Measurements from ENCODE around the gene ARHGEF25.

The ARHGEF25 gene

GRCh38 chr12:57603815-57604453, 7.3 kb upstream of the ARHGEF25 start:
- no peak for TF ChIP-seq SPI1 (IDR thresholded peaks at IDR 0.05; ENCODE audit: borderline replicate concordance, low read depth)
- no peak for TF ChIP-seq GABPA (IDR thresholded peaks at IDR 0.05; ENCODE audit: low read depth)
- no peak for TF ChIP-seq POLR2AphosphoS5 (IDR thresholded peaks at IDR 0.05; ENCODE audit: low read depth)
- no peak for TF ChIP-seq REST (IDR thresholded peaks at IDR 0.05; ENCODE audit: insufficient replicate concordance, low read depth)
- no peak for TF ChIP-seq CTCF (IDR thresholded peaks at IDR 0.05; ENCODE audit: insufficient read depth, low read length)
- Histone ChIP-seq H3K4me3 (replicated peaks; ENCODE audit: insufficient read depth, low read length) (no peak overlapping the region), H3K27ac (replicated peaks) (no peak overlapping the region)

GRCh38 chr12:57604454-57604991, 6.7 kb upstream of the ARHGEF25 start, which contains the start of gene DTX3:
DTX3 (plus strand) TSS chr12:57604824; CDS start chr12:57606518, 1,694 bp downstream.
- no peak for DNase-seq (ENCODE audit: low read depth in 1 of 2, low spot score in 1 of 2)
- Histone ChIP-seq H3K4me3 (replicated peaks; ENCODE audit: insufficient read depth, low read length) (peak within 1 kb of the TSS; percentile 21), H3K27ac (replicated peaks) (no peak within 1 kb of the TSS), H3K27me3 (ENCODE audit: insufficient read depth, poor library complexity, severe bottlenecking) (peaks cover 31% of the 10 kb centered on the region)
- TF ChIP-seq REST (IDR thresholded peaks at IDR 0.05; ENCODE audit: insufficient replicate concordance, low read depth) (no peak), GABPA (IDR thresholded peaks at IDR 0.05; ENCODE audit: low read depth) (no peak), CTCF (IDR thresholded peaks at IDR 0.05; ENCODE audit: insufficient read depth, low read length) (no peak), POLR2AphosphoS5 (IDR thresholded peaks at IDR 0.05; ENCODE audit: low read depth) (no peak)

More at GRCh38 chr12:57603815-57604453, 7.3 kb upstream of the ARHGEF25 start:
- no peak for DNase-seq (ENCODE audit: low read depth in 1 of 2, low spot score in 1 of 2)
- H3K27me3 ChIP-seq (ENCODE audit: insufficient read depth, poor library complexity, severe bottlenecking) = peaks cover 28% of the 10 kb centered on the region

GRCh38 chr12:57604992-57605810, 6.0 kb upstream of the ARHGEF25 start:
- Histone ChIP-seq H3K27me3 (ENCODE audit: insufficient read depth, poor library complexity, severe bottlenecking) (peaks cover 33% of the 10 kb centered on the region), H3K27ac (replicated peaks) (no peak overlapping the region), H3K4me3 (replicated peaks; ENCODE audit: insufficient read depth, low read length) (peak overlapping the region; percentile 21)
- no peak for TF ChIP-seq CTCF (IDR thresholded peaks at IDR 0.05; ENCODE audit: insufficient read depth, low read length)
- no peak for TF ChIP-seq GABPA (IDR thresholded peaks at IDR 0.05; ENCODE audit: low read depth)
- no peak for TF ChIP-seq REST (IDR thresholded peaks at IDR 0.05; ENCODE audit: insufficient replicate concordance, low read depth)
- TF ChIP-seq SPI1 (IDR thresholded peaks at IDR 0.05; ENCODE audit: borderline replicate concordance, low read depth) = no peak
- no peak for DNase-seq (ENCODE audit: low read depth in 1 of 2, low spot score in 1 of 2)

Data from HL-60 (cell line).